ENCODE data around the gene PFKL.

GRCh38 chr21:44332965-44333364 is 33.1 kb downstream of the PFKL start:
- TF ChIP-seq CTCF (IDR thresholded peaks at IDR 0.05) (no peak), POLR2A (IDR thresholded peaks at IDR 0.05) (no peak)

Measured in adrenal gland (tissue), 5 donors.